Vagina (tissue), 2 donors: ENCODE data around the gene HECTD4. TPM values are rescaled to one million over a fixed set of nuclear protein-coding genes. Genes with fewer than 3 reads are reported as not detected.

Experiments used
- DNase-seq, 2 donors: peaks; one replicate each; pipeline ENCODE4 v3.0.0-alpha.2; 2017; ENCODE audit errors: extremely low spot score in 2 of 2
- H3K27ac ChIP-seq: fragments of 200-600 bp; sonication (generic); one replicate; pipeline ENCODE4 v1.5.1; 2019
- H3K27me3 ChIP-seq: fragments of 200-600 bp; sonication (generic); one replicate; pipeline ENCODE4 v1.5.1; 2019
- H3K36me3 ChIP-seq, 2 donors: fragments of 200-600 bp; sonication (generic); one replicate each; pipeline ENCODE4 v1.5.1; 2017 to 2019
- H3K4me1 ChIP-seq: fragments of 200-600 bp; sonication (generic); one replicate; pipeline ENCODE4 v1.5.1; 2019
- H3K4me3 ChIP-seq, 2 donors: fragments of 200-600 bp; sonication (generic); 1 replicate in 1 of 2; 2 replicates in 1 of 2; pipeline ENCODE4 v1.5.1; 2016 to 2019
- H3K9me3 ChIP-seq: fragments of 200-600 bp; sonication (generic); one replicate; pipeline ENCODE4 v1.5.1; 2019
- POLR2A ChIP-seq, 2 donors: fragments of 450-650 bp; IDR thresholded peaks; one replicate each; pipeline ENCODE4 v1.6.1; 2017; ENCODE audit warnings: antibody characterized with exemption in 2 of 2, mild to moderate bottlenecking in 2 of 2, moderate library complexity in 2 of 2
- POLR2AphosphoS5 ChIP-seq, 2 donors: sonication (generic); formaldehyde crosslinking; IDR thresholded peaks; one replicate each; pipeline ENCODE4 v1.9.0; 2017; ENCODE audit warnings: antibody characterized with exemption in 2 of 2, mild to moderate bottlenecking in 2 of 2, low read depth in 1 of 2; ENCODE audit not compliant: insufficient read depth in 1 of 2
- intact Hi-C: fragments of 100-400 bp; cut with DNase I; formaldehyde crosslinking; loops from one replicate; pipeline ENCODE4 v1.15.1; 2023
- total RNA-seq: library from RNA; depleted of rRNA; stranded (reverse); fragments of >200 nt; gene quantifications from one replicate; pipeline ENCODE4 v1.2.3, GENCODE V29; 2016
- TF ChIP-seq, protein P1 (sequence below), 3 experiments: fragments of 450-650 bp in 2 of 3; fragments of 200-600 bp in 1 of 3; sonication (generic) in 1 of 3; IDR thresholded peaks; one replicate each; pipeline ENCODE4 v1.5.1; 2017 to 2019; ENCODE audit warnings: antibody characterized with exemption in 3 of 3, mild to moderate bottlenecking in 2 of 3, moderate library complexity in 2 of 3

Gene HECTD4
- total RNA-seq, 1 donor from 2014 or later: 79.6 TPM

- Histone ChIP-seq H3K36me3 (no peaks in the 10 kb centered on the region), H3K4me3 (no peak overlapping the region), H3K27ac (no peak overlapping the region), H3K27me3 (no peaks in the 10 kb centered on the region), H3K9me3 (no peaks in the 10 kb centered on the region), H3K4me1 (peaks cover 24% of the 10 kb centered on the region)
- DNase-seq: no peak
- no peak for TF ChIP-seq POLR2A (IDR thresholded peaks at IDR 0.05)
- TF ChIP-seq, protein P1, sequence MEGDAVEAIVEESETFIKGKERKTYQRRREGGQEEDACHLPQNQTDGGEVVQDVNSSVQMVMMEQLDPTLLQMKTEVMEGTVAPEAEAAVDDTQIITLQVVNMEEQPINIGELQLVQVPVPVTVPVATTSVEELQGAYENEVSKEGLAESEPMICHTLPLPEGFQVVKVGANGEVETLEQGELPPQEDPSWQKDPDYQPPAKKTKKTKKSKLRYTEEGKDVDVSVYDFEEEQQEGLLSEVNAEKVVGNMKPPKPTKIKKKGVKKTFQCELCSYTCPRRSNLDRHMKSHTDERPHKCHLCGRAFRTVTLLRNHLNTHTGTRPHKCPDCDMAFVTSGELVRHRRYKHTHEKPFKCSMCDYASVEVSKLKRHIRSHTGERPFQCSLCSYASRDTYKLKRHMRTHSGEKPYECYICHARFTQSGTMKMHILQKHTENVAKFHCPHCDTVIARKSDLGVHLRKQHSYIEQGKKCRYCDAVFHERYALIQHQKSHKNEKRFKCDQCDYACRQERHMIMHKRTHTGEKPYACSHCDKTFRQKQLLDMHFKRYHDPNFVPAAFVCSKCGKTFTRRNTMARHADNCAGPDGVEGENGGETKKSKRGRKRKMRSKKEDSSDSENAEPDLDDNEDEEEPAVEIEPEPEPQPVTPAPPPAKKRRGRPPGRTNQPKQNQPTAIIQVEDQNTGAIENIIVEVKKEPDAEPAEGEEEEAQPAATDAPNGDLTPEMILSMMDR (IDR thresholded peaks at IDR 0.05): no peak
- no peak for TF ChIP-seq POLR2AphosphoS5 (IDR thresholded peaks at IDR 0.05; ENCODE audit: insufficient read depth in 1 of 2, low read depth in 1 of 2)
- intact Hi-C loops: no loop called here
Observed at GRCh38 chr12:112319395-112319794, 62.8 kb downstream of the HECTD4 start.

- DNase-seq: no peak
- Histone ChIP-seq H3K27ac (no peak overlapping the region), H3K4me3 (no peak overlapping the region), H3K27me3 (no peaks in the 10 kb centered on the region), H3K9me3 (no peaks in the 10 kb centered on the region), H3K36me3 (no peaks in the 10 kb centered on the region), H3K4me1 (peaks cover 13% of the 10 kb centered on the region)
- intact Hi-C loops: no loop called here
- TF ChIP-seq POLR2A (IDR thresholded peaks at IDR 0.05): no peak
- TF ChIP-seq, protein P1 (IDR thresholded peaks at IDR 0.05): no peak
- TF ChIP-seq POLR2AphosphoS5 (IDR thresholded peaks at IDR 0.05; ENCODE audit: insufficient read depth in 1 of 2, low read depth in 1 of 2): no peak
Observed at GRCh38 chr12:112317481-112317880, 64.8 kb downstream of the HECTD4 start.

GRCh38 chr12:112314981-112315380, 67.2 kb downstream of the HECTD4 start:
- intact Hi-C loops: no loop called here
- TF ChIP-seq, protein P1 (IDR thresholded peaks at IDR 0.05): no peak
- TF ChIP-seq POLR2AphosphoS5 (IDR thresholded peaks at IDR 0.05; ENCODE audit: insufficient read depth in 1 of 2, low read depth in 1 of 2) (no peak), POLR2A (IDR thresholded peaks at IDR 0.05) (no peak)
- H3K36me3 ChIP-seq: no peaks in the 10 kb centered on the region
- no peaks in the 10 kb centered on the region for H3K27me3 ChIP-seq
- no peak overlapping the region for H3K4me3 ChIP-seq
- no peaks in the 10 kb centered on the region for H3K9me3 ChIP-seq
- H3K27ac ChIP-seq: no peak overlapping the region
- no peak for DNase-seq
- H3K4me1 ChIP-seq: peaks cover 13% of the 10 kb centered on the region

DNA sequence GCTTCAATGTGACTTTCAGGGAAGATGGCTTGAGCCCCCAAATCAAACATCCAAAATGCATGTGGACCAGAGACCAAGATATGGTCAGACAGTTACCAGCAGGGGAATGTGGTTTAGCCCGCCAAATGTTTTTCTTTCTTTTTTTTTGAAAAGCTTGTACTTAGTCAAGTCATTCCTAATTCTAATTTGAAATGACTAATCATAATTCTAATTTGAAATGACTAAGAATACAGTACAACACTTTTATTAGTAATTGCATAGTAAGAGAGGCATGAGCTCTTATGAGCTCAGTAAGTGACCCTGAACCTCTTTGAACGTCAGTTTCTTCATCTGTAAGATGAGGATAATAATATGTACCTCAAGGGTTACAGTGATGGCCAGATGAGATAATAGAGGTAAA, 72.4 kb downstream of the HECTD4 start:
- Histone ChIP-seq H3K27me3 (no peaks in the 10 kb centered on the region), H3K9me3 (no peaks in the 10 kb centered on the region), H3K27ac (no peak overlapping the region), H3K4me3 (no peak overlapping the region), H3K4me1 (peaks cover 16% of the 10 kb centered on the region), H3K36me3 (peaks cover 0 to 11% of the 10 kb centered on the region in 2 donors)
- no peak for TF ChIP-seq POLR2AphosphoS5 (IDR thresholded peaks at IDR 0.05; ENCODE audit: insufficient read depth in 1 of 2, low read depth in 1 of 2)
- TF ChIP-seq, protein P1 (IDR thresholded peaks at IDR 0.05): no peak
- TF ChIP-seq POLR2A (IDR thresholded peaks at IDR 0.05): no peak
- intact Hi-C loops: no loop called here
- no peak for DNase-seq

DNA sequence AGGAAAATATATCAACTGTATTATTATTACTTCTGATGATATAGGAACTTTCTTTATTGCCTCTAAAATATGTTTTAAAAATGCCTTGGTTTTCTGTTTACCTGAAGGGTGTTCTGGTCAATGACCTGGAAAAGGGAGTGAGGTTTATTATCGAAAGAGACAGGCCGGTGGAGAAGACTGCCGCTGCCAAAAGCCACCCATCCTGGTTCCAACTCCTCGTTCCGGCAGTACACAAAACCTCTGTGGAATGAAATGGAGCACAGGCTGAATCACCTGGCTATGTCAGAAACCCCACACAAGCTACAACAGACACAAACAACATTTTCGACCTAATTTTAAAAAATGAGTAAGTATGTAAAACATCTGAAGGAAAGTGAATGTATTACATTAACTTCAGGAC, 73.6 kb downstream of the HECTD4 start:
- DNase-seq: no peak
- Histone ChIP-seq H3K36me3 (peaks cover 0 to 11% of the 10 kb centered on the region in 2 donors), H3K9me3 (no peaks in the 10 kb centered on the region), H3K27ac (no peak overlapping the region), H3K4me3 (no peak overlapping the region), H3K27me3 (no peaks in the 10 kb centered on the region), H3K4me1 (peaks cover 27% of the 10 kb centered on the region)
- intact Hi-C loops: no loop called here
- TF ChIP-seq POLR2AphosphoS5 (IDR thresholded peaks at IDR 0.05; ENCODE audit: insufficient read depth in 1 of 2, low read depth in 1 of 2) (no peak), POLR2A (IDR thresholded peaks at IDR 0.05) (no peak)
- TF ChIP-seq, protein P1 (IDR thresholded peaks at IDR 0.05): no peak
